Fibroblast of peridontal ligament (primary cell): Measurements from ENCODE around the gene DPH5.
"Not testable (repeated sequence)": the region's sequence is repeated elsewhere in the genome, so short reads cannot be mapped to it uniquely, and the experiment has no call there.

Experiments used
- DNase-seq: peaks from one replicate; pipeline ENCODE4 v3.0.0-alpha.2; 2010; ENCODE audit errors: extremely low read depth

Gene DPH5

GRCh38 chr1:101025657-101026429 is at the start of gene DPH5:
Gene DPH5, minus strand, starts transcription at chr1:101025784. Its CDS starts 341 bp downstream, at chr1:101025443.
- DNase-seq, result peak; percentile 89

- no peak for DNase-seq
Measured at GRCh38 chr1:101073836-101074235, 48.3 kb upstream of the DPH5 start.

- peak; percentile 31 for DNase-seq
Measured at GRCh38 chr1:101071470-101071891, 45.9 kb upstream of the DPH5 start.

GRCh38 chr1:101069158-101069557 is 43.6 kb upstream of the DPH5 start:
- no peak for DNase-seq

- not testable (repeated sequence) for DNase-seq
Measured at GRCh38 chr1:101066937-101067335, 41.4 kb upstream of the DPH5 start.

GRCh38 chr1:101066260-101066936 is 40.8 kb upstream of the DPH5 start:
- no peak for DNase-seq

GRCh38 chr1:101065575-101065974 is 40.0 kb upstream of the DPH5 start:
- no peak for DNase-seq

- DNase-seq, result no peak
Measured at GRCh38 chr1:101064697-101065096, 39.1 kb upstream of the DPH5 start.

- DNase-seq, result no peak
Measured at GRCh38 chr1:101060992-101061391, 35.4 kb upstream of the DPH5 start.

GRCh38 chr1:101059945-101060542 is 34.5 kb upstream of the DPH5 start:
- DNase-seq, result no peak

- DNase-seq, result no peak
Measured at GRCh38 chr1:101055623-101056022, 30.0 kb upstream of the DPH5 start.

- no peak for DNase-seq
Measured at GRCh38 chr1:101051688-101052638, 26.4 kb upstream of the DPH5 start.

GRCh38 chr1:101050869-101051268 is 25.3 kb upstream of the DPH5 start:
- DNase-seq, result no peak

GRCh38 chr1:101044749-101045148 is 19.2 kb upstream of the DPH5 start:
- DNase-seq, result no peak

GRCh38 chr1:101044259-101044658 is 18.7 kb upstream of the DPH5 start:
- no peak for DNase-seq

GRCh38 chr1:101043776-101044175 is 18.2 kb upstream of the DPH5 start:
- peak; percentile 58 for DNase-seq

- DNase-seq, result no peak
Measured at GRCh38 chr1:101041300-101041699, 15.7 kb upstream of the DPH5 start.

GRCh38 chr1:101040666-101041065 is 15.1 kb upstream of the DPH5 start:
- DNase-seq, result no peak

- peak; percentile 9 for DNase-seq
Measured at GRCh38 chr1:101039245-101039644, 13.7 kb upstream of the DPH5 start.

GRCh38 chr1:101037316-101037715 is 11.7 kb upstream of the DPH5 start:
- no peak for DNase-seq

GRCh38 chr1:101033017-101033416 is 7.4 kb upstream of the DPH5 start:
- no peak for DNase-seq

- DNase-seq, result not testable (repeated sequence)
Measured at GRCh38 chr1:101032129-101032528, 6.5 kb upstream of the DPH5 start.
